Endothelial cell (in vitro differentiated cells): ENCODE data around the gene CSTB. TPM values are rescaled to one million over a fixed set of nuclear protein-coding genes. Genes with fewer than 3 reads are reported as not detected.

Source experiments
- DNase-seq: peaks from one replicate; pipeline ENCODE4 v3.0.0; 2021; ENCODE audit warnings: low spot score
- H3K27ac Mint-ChIP-seq: one replicate; pipeline ENCODE4 v1.8.0; 2021; ENCODE audit warnings: mixed read lengths, inconsistent platforms; ENCODE audit not compliant: unreplicated experiment
- H3K27me3 Mint-ChIP-seq: one replicate; pipeline ENCODE4 v1.8.0; 2021; ENCODE audit warnings: mild to moderate bottlenecking, moderate library complexity, mixed read lengths, inconsistent platforms; ENCODE audit not compliant: unreplicated experiment
- H3K36me3 Mint-ChIP-seq: one replicate; pipeline ENCODE4 v1.8.0; 2021; ENCODE audit warnings: mild to moderate bottlenecking, low read depth, mixed read lengths, inconsistent platforms; ENCODE audit not compliant: unreplicated experiment
- H3K4me1 Mint-ChIP-seq: one replicate; pipeline ENCODE4 v1.8.0; 2021; ENCODE audit warnings: mild to moderate bottlenecking, mixed read lengths, inconsistent platforms; ENCODE audit not compliant: unreplicated experiment
- H3K4me3 Mint-ChIP-seq: one replicate; pipeline ENCODE4 v1.8.0; 2021; ENCODE audit warnings: mild to moderate bottlenecking, mixed read lengths, inconsistent platforms; ENCODE audit not compliant: unreplicated experiment
- H3K9me3 Mint-ChIP-seq: one replicate; pipeline ENCODE4 v1.8.0; 2021; ENCODE audit warnings: mixed read lengths, inconsistent platforms; ENCODE audit not compliant: unreplicated experiment
- CTCF ChIP-seq: fragments of 200-600 bp; sonication (generic); IDR thresholded peaks from one replicate; pipeline ENCODE4 v1.5.0; 2021; ENCODE audit warnings: antibody characterized with exemption; ENCODE audit not compliant: unreplicated experiment
- total RNA-seq: library from RNA; stranded (reverse); fragmentation: NEBNext Ultra II Directional; extraction: Animal tissue kit (Norgen Biotek cat#: 25700); gene quantifications from one replicate; pipeline ENCODE4 v1.2.1, GENCODE V29; 2021; ENCODE audit not compliant: unreplicated experiment

Gene CSTB
- total RNA-seq, 1 donor from 2014 or later, result 66.5 TPM

GRCh38 chr21:43789276-43790009 lies 13.3 kb upstream of the CSTB start, which contains the start of gene RRP1:
RRP1 (plus strand) TSS chr21:43789577; CDS start chr21:43789630, 53 bp downstream.
- peak; percentile 100 for TF ChIP-seq CTCF
- H3K36me3 Mint-ChIP-seq, result peaks cover 10% of the 10 kb centered on the region
- H3K4me1 Mint-ChIP-seq, result peaks cover 5% of the 10 kb centered on the region
- peaks cover 4% of the 10 kb centered on the region for H3K27me3 Mint-ChIP-seq
- H3K9me3 Mint-ChIP-seq, result no peaks in the 10 kb centered on the region
- no peak within 1 kb of the TSS for H3K27ac Mint-ChIP-seq
- peak within 1 kb of the TSS; percentile 94 for H3K4me3 Mint-ChIP-seq
- DNase-seq, result peak; percentile 99

- no peak for TF ChIP-seq CTCF
- no peak for DNase-seq
- peaks cover 4% of the 10 kb centered on the region for H3K27me3 Mint-ChIP-seq
- peaks cover 5% of the 10 kb centered on the region for H3K36me3 Mint-ChIP-seq
- no peak overlapping the region for H3K4me3 Mint-ChIP-seq
- peaks cover 13% of the 10 kb centered on the region for H3K4me1 Mint-ChIP-seq
- H3K9me3 Mint-ChIP-seq, result no peaks in the 10 kb centered on the region
- no peak overlapping the region for H3K27ac Mint-ChIP-seq
Observed at GRCh38 chr21:43786807-43787440, 10.8 kb upstream of the CSTB start.

GRCh38 chr21:43786300-43786806 lies 10.2 kb upstream of the CSTB start:
- Mint-ChIP-seq H3K4me3 (no peak overlapping the region), H3K27ac (no peak overlapping the region), H3K36me3 (peaks cover 3% of the 10 kb centered on the region), H3K9me3 (no peaks in the 10 kb centered on the region), H3K4me1 (peaks cover 13% of the 10 kb centered on the region), H3K27me3 (peaks cover 1% of the 10 kb centered on the region)
- DNase-seq, result no peak
- no peak for TF ChIP-seq CTCF

GRCh38 chr21:43785134-43785533 lies 9.0 kb upstream of the CSTB start:
- Mint-ChIP-seq H3K4me3 (no peak overlapping the region), H3K27me3 (peaks cover 1% of the 10 kb centered on the region), H3K9me3 (no peaks in the 10 kb centered on the region), H3K4me1 (peaks cover 11% of the 10 kb centered on the region), H3K36me3 (no peaks in the 10 kb centered on the region), H3K27ac (no peak overlapping the region)
- no peak for TF ChIP-seq CTCF
- DNase-seq, result no peak
